IPS-18c (cell line): Measurements from ENCODE around the gene BICRA.
"Not testable (repeated sequence)": the region's sequence is repeated elsewhere in the genome, so short reads cannot be mapped to it uniquely, and the experiment has no call there.

Experiments used
- H3K4me3 ChIP-seq: 2 replicates; pipeline ENCODE4 v1.7.0; 2013; ENCODE audit warnings: low read depth, mild to moderate bottlenecking, low read length, moderate library complexity; ENCODE audit not compliant: insufficient read depth
- H3K9me3 ChIP-seq: one replicate; pipeline ENCODE4 v1.6.1; 2013; ENCODE audit warnings: mild to moderate bottlenecking, low read length, moderate library complexity; ENCODE audit not compliant: control insufficient read depth, insufficient read depth

BICRA gene

GRCh38 chr19:47740866-47741519, 132.1 kb downstream of the BICRA start:
- H3K9me3 ChIP-seq = no peaks in the 10 kb centered on the region

GRCh38 chr19:47741544-47742140, 132.7 kb downstream of the BICRA start:
- no peaks in the 10 kb centered on the region for H3K9me3 ChIP-seq
- H3K4me3 ChIP-seq = no peak overlapping the region

More at GRCh38 chr19:47740866-47741519, 132.1 kb downstream of the BICRA start:
- H3K4me3 ChIP-seq = no peak overlapping the region

GRCh38 chr19:47742634-47743033, 133.7 kb downstream of the BICRA start:
- H3K4me3 ChIP-seq = peak overlapping the region; percentile 63

GRCh38 chr19:47745010-47745901, 136.3 kb downstream of the BICRA start, which contains the start of gene NOP53:
Gene NOP53 (plus strand): TSS chr19:47745546. CDS start chr19:47745560, 14 bp downstream.
- Histone ChIP-seq H3K9me3 (no peaks in the 10 kb centered on the region), H3K4me3 (peak within 1 kb of the TSS; percentile 97)

More at GRCh38 chr19:47742634-47743033, 133.7 kb downstream of the BICRA start:
- no peaks in the 10 kb centered on the region for H3K9me3 ChIP-seq

GRCh38 chr19:47746129-47746528, 137.2 kb downstream of the BICRA start:
- not testable (repeated sequence) for H3K9me3 ChIP-seq
- peak overlapping the region; percentile 97 for H3K4me3 ChIP-seq

GRCh38 chr19:47749326-47749725, 140.4 kb downstream of the BICRA start:
- no peak overlapping the region for H3K4me3 ChIP-seq
- no peaks in the 10 kb centered on the region for H3K9me3 ChIP-seq

- H3K4me3 ChIP-seq = no peak overlapping the region
- no peaks in the 10 kb centered on the region for H3K9me3 ChIP-seq
Measured at GRCh38 chr19:47750752-47751151, 141.8 kb downstream of the BICRA start.

- H3K4me3 ChIP-seq = no peak overlapping the region
Measured at GRCh38 chr19:47752440-47753211, 143.7 kb downstream of the BICRA start.

More at GRCh38 chr19:47752440-47753211, 143.7 kb downstream of the BICRA start:
- H3K9me3 ChIP-seq = no peaks in the 10 kb centered on the region
